CD4-positive, alpha-beta T cell treated with Interleukin-6 for 4 hours (primary cell): Measurements from ENCODE around the gene STARD7.
A peak's percentile ranks its signal among the peaks of the same experiment; 100 is the strongest.

Source experiments
- DNase-seq: peaks from one replicate; pipeline ENCODE4 v3.0.0-alpha.2; 2020; ENCODE audit warnings: mixed read lengths

The STARD7 gene

DNA sequence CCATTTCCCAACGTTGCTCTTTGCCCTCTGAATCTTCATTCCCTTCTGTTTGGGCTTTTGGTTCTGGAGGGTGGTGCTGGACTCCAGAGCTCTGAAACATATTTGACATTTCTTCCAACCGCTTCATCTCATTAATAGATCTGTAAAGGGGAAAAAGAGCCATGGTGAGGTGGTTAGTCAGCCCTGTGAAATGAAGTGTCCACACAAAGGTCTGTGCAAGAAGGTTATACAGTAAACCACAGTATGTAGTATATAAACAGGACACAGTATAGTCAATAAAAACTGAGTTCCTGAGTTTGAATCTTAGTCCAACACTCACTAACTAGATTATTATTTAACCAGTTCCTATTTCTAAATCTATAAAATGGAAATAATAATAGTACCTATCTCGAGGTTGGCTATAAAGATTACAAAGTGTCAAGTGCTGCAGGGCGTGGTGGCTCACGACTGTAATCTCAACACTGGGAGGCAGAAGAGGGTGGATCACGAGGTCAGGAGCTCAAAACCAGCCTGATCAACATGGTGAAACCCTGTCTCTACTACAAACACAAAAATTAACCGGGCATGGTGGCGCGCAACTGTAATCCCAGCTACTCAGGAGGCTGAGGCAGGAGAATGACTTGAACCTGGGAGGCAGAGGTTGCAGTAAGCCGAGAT, 13.1 kb downstream of the STARD7 start:
- DNase-seq, result no peak

DNA sequence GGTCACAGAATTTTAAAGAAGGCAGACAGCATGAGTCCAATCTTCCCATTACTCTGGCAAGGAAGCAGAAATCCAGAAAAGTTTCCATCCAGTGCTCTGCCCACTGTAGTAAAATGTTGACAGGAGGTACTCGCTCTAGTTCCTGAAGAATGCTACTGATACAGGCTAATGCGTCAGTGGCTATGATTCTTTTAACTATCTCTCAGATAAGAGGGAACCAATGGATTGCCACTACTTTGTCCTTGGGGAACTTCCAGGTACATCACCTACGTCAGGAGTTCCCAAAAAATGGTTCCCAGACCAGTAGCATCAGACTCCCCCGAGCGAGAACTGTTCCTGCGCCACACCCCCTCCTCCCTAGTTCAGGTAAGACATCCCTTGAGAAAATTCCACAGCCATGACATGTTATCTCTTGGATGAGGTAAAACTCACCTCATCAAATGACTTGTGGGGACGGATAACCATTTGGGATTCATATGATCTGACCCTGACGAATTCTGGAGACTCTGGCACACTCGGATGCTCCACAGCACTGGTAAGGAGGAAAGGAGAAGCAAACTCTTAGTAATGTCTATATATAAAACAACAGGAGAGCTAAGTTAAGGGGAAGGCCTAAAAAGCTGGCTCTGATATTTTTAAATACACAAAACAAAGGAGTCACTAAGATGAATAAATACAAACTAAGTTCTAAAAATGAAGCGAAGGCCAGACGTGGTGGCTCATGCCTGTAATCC, 16.5 kb downstream of the STARD7 start:
- DNase-seq, result no peak

DNA sequence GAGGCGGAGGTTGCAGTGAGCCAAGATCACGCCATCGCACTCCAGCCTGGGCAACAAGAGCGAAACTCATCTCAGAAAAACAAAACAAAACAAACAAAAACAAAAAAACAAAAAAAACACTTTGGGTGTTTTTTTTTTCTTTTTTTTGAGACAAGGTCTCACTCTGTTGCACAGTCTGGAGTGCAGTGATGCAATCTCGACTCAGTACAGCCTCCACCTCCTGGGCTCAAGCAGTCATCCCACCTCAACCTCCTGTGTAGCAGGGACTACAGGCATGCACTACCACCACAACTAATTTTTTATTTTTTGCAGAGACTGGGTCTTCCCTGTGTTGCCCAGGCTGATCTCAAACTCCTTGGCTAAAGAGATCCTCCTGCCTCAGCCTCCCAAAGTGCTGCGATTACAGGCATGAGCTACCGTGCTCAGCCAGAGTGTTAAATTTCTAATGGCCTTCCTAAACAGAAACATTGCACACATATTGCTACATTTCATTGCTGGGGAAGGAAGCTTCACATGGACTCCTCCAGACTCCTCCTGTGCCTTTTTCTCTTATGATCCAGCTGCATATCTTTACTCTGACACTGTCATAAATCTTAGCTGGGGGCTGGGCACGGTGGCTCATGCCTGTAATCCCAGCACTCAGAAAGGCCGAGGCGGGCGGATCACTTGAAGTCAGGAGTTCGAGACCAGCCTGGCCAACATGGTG, 19.7 kb downstream of the STARD7 start:
- no peak for DNase-seq

DNA sequence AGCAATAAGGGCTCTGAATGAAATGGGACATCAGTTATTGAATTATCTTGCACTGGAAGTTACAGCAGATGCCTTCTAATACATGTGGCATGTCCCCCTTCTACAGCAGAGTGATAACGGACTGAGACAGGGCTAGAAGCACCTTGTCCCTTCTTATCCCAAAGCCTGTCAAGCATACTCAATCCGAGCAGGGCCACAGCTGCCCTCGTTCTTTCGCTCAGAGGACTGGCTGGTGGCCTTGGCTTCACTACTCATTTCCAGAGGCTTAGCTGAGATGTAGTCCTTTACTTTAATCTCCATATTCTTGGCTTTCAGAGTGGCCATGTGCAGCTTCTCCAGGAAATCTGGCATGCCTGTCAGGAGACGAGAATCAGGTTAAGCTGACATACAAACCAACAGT, 22.1 kb downstream of the STARD7 start:
- no peak for DNase-seq

DNA sequence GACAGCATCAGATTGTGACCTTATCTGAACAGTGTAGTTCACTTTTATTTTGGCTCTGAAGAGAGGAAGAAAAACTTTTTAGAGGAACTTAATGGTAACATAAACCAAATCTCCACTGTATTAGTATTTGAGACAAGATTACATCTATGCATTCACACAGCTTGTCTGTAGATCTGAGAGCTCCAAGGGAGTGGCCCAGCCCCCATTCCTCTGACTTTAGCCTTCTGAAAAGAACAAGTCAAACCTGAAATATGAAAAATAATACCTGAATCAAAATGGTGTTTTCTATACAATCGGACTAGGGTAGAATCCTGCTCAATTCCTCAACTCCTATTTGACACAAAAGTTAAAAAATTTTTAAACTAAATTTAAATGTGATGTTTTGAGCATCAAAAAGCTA, 23.1 kb downstream of the STARD7 start:
- DNase-seq, result no peak

DNA sequence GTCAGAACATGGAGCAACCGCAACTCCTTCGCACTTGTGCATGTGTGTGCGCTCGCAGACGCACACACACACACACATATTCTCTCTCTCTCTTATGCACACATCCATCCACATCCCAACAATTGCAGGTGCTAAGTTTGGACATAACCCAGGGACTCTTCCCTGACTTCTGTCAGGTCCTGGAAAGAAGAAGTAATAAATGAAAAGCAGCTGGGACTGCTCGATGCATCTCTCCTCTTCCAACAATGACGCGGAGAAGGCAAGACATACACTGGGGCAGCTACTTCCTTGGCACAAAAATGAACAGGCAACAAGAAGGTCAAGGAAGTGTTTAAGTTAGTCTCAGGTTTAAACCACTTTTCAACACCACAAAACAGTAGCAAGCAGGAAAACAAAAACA, 23.6 kb downstream of the STARD7 start:
- no peak for DNase-seq

DNA sequence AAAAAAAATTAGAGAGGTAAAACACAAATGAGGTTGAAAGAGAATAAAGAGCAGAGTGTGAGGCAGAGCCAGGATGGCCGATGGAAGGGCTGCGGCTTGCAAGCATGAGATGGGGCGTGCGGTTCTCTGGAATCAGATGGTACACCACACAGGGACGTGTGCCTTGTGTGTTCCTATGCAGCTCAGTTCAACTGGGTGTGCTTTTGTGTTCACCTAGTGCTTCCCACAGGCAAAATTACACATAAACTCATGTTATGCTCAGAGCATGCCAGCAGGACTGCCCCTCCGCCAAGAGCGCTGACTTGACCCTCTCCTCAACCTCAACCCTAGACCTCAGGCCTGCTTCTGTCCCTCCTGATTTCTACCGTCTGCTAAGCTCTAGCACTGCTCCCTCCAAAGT, 24.4 kb downstream of the STARD7 start:
- DNase-seq, result no peak

DNA sequence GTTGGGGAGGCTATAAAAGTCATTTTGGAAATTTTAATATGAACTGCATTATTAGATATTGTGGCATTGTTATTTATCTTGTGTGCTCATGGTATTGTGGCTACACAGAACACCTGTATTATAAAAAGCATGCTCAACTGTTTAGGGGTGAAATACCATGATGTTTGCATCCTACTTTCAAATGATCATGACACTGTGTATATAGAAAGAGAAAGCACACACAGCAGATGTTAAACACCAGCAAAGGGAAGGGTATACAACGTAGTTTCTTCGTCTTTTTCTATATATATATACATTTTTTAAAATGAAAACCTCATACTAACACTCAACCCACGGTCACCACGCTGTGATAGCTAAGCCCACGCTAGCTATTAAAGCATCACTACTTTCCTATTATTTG, 27.1 kb downstream of the STARD7 start:
- DNase-seq, result no peak

DNA sequence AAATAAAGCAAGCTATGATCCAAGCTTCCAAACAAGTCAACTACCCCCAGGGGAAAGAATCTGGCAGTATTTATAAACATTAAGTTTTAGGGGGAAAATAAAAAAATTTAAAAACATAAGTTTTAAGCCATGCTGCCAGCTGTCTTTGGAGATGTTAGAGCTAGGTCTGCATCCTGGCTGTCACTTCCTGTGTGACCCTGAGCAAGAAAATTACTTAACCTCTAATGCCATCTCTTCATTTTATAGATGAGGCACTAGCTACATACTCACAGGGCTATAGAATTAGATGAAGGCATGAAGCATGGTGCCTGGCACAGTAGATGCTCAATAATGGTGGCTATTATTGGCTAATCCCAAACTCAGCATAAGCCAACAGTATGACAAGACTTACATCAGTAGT, 28.1 kb downstream of the STARD7 start:
- DNase-seq, result no peak

DNA sequence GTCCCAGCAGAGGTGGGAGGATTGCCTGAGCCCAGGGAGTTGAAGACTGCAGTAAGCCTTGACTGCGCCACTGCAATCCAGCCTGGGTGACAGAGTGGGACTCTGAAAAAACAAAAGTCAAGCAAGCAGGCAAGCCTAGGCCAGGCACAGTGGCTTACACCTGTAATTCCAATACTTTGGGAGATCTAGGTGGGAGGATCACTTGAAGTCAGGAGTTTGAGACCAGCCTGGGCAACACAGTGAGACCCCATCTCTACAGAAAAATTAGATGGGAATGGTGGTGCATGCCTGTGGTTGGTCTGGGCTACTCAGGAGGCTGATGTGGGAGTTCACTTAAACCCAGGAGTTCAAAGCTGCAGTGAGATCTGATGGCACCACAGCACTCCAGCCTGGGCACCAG, 28.6 kb downstream of the STARD7 start:
- no peak for DNase-seq

DNA sequence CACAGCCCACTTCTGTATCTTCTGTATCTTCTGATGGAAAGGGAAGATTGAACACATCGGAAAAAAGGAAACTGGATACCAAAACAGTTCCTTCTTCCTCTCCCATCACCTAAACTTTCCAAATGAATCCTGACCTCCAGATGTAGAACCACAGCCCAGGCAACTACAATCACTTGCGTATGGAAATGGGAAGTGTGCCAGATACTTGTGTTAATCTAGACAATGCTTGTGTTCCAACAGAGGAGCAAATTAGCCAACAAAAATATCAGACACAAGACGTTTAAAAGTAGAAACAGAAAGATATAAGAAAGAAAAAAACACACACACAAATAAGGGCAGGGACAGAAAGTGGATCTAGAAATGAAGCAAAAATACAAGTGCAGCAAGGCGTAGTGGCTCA, 32.0 kb downstream of the STARD7 start:
- no peak for DNase-seq

DNA sequence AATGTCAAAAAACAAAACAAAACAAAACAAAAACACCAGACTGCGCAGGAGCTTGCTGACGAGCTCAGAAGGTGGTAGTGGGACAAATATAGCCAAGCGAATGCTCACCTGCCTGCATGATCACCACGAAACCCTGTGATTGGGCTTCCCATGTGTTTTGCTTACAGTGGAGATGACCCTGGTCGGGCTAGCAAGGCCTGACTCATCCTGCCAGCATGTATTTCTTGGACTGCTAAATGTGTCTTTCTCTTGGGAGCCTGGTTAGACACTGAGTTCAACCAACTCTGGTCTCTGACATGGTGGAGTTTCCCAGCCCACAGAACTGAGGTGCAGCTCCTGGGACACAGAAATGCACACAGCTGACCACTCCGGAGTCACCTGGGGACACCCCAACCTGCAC, 32.7 kb downstream of the STARD7 start:
- DNase-seq, result no peak

DNA sequence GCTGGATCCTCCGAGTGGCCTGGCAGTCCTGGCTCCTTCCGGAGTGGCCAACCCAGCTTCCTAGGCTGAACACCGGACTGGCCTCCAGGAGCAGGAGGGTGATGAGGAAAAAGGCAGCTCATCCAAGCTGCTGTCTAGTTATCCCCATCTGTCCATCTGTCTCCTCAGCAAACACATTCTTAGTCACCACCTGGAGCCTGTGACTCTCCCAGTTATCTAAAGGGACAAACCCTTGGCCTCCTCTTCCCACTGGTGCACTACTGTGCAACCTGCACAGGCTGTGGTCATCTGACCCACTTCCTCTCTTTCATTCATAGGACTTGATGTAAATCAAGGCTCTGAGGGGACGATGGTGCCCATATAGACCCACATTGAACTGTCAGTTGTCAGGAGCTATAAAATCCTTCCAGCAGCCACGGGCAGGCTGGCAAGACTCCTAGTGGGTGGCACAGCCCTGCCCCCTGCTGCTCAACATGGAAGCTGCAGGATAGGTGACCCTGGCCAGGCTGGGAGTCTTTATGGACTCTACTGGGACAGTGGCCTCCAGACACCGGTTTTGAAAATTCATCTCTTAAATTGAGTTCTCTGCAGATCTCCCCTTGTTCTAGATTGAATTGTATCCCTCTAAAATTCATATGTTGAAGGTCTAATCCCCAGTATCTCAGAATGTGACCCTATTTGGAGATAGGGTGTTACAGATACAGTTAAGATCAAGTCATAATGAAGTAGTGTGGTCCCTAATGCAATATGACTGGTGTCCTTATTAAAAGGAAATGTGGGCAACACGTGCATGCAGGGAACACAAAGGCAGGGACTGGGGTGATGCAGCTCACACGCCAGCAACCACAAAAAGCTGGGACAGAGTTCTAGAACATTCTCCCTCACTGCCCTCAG, 34.1 kb downstream of the STARD7 start:
- DNase-seq, result peak; percentile 88

DNA sequence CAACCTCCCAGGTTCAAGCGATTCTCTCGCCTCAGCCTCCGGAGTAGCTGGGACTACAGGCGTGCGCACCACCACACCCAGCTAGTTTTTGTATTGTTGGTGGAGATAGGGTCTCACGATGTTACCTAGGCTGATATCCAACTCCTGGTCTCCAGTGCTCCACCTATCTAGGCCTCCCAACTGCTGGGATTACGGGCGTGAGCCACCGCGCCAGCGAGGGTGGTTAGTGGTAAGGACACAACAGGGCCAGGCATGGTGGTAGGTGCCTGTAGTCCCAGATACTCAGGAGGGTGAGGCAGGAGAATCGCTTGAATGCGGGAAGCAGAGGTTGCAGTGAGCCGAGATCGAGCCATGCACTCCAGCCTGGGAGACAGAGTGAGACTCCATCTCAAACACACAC, 36.8 kb downstream of the STARD7 start:
- no peak for DNase-seq

DNA sequence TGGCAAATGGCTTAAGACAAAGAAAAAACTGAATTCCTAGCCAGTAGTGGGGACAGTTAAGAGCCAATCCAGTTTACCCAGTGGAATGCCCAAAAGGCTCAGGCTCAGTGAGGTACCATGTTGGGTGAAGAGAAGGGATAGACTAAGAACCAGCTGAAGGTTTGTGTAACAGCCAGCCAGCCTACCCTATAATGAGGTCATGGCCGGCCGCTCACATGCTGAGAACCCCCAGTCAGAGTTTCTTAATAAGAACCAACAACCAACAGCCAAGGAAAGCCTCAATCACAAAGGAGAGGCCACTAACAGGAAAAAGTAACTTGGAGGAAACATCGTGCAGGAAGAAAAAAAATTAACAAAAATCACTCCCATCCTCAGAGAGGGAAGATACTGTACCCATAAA, 38.0 kb downstream of the STARD7 start:
- DNase-seq, result no peak

DNA sequence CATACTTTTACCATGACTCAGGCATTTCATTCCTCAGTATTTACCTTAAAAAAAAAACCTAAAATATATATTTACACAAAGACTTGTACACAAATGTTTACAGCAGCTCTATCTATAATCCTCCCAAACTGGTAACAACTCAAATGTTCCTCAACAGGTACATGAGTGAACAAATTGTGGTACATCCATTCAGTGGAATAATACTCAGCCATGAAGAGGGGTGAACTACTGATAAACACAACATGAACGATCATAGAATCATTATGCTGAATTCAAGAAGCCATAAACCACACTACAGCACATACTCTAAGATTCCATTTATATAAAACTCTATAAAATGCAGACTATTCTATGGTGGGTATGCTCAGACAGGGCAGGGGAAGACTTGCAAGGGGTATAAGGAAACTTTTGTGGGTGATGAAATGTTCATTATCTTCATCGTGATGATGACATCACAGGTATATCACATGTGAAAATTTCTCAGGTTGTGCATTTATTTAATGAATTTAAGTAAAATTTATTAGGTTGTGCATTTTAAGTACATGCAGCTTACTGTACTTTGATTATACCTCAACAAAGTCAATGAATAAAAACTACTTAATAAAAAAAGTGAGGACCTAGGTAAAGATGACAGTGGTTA, 38.6 kb downstream of the STARD7 start:
- DNase-seq, result no peak

DNA sequence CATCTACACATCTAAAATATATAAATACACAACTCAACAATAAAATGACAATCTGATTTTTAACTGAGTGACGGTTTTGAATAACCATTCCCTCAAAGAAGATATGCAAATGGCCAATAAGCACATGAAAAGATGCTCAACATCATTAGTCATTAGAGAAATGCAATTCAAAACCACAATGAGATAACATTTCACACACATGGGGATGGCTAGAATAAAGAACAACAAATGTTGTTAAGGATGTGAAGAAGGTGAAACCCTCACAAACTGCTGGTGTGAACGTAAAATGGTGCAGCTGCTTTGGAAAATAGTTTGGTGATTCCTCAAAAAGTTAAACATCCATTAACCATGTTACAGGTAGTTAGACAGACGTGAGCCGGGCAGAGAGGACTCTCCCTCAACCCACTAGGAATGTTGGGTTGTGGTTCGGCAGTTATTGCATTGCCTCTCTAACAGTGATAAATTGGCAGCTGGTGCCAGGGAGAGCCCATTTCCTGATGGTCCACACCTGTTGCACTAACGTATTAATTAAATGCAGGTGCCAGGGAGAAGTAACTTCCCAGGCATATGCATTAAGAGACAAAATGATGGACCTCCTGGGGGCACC, 41.1 kb downstream of the STARD7 start:
- DNase-seq, result no peak

DNA sequence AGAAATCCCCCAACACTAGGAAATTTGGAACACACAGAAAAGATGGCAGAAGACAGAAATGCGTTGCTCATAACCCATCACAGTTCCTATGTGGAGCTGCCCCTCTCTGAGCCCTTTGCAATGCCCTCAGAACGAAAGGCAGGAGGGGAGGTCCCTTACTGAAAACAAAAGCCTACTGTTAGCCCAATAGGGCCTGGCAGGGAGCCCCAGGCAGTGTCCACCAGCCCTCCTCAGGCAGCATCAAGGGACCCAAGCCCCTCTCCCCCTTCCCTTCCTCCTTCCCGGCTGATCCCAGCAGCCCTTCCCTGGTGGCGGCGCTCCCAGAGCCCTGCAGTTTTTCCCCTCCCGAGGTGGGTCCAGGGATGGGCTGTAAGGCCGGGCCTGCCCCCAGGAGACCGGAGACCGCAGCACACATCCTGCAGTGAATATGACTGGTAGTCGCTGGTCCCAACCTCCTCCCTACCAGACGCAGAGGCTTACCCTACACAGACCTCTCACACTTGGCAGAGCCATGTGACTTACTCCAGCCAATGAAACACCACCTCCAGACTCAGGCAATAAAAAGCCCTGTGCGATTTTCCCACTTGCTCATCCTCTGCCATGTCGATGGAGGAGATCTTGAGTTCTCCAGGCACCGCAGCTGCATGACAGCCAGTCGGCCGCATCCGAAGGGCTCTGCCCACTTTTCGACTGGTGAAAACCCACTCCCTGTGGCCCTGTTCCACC, 44.0 kb downstream of the STARD7 start:
- DNase-seq, result peak; percentile 68

DNA sequence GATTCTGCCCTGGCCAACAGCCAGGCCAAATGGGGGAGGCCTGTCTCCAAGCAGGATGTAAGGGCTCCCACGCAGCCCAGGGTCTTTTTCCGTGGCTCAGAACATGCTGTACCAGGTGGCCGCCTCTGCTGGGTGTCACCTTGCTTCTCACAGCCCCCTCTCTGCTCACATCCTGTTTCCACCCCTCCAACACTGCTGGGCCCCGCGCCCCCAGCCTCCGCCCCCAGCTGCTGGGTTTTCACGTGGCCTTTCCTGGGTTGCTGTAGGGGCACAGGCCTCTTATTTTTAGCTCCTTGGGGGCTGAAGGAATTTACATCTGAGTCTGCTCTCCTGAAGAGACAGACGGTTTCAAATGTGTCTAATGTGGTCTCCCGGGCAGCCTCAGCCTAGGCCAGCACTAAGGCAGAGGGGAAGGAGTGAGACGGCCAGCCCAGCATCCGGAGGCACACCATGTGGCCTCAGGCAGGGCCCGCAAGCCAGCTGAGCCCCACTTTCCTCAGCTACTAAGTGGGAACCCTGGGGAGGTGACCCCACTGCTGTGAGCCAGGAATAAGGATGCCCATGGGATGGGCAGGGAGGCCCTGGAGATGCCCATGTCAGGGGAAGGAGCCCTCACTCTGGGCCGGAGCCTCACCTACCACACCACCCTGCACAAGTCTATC, 44.7 kb downstream of the STARD7 start:
- peak; percentile 67 for DNase-seq

DNA sequence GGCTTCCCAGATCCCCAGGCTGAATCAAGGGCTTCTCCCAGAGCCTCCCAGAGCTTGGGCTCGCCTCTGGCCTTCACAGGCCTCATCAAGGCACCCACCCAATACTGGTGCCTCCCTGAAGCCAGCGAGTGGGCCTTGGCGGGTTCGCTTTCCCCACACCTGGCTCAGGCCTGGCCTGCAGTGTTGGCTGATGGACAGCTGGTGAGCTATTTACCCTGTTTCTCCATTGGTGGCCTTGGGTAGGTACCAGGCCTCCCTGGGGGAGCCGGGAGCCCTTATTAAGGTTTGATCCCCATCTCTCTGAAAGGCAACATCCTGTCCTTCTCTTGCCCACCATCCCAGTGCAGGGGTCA, 45.2 kb downstream of the STARD7 start:
- no peak for DNase-seq

DNA sequence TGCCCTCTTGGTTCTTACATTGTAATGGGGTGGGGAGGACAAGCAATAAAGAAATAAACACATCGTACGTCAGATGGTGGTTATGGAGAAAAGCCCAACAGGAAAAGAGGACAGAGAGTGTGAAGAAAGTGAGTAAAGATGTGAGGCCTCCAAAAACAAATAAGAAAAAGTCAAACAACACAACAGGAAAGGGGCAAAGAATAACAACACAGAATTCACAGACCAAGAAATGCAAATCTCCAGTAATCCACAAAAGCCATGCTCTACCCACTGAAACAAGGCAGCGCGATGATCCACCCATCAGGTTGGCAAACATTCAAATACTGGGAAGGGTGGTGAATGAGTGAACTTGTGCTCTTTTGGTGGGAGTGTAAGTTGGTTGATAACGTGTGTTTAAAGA, 46.7 kb downstream of the STARD7 start:
- no peak for DNase-seq
